ENCODE results near the gene SLC35D1. TPM values are rescaled to one million over a fixed set of nuclear protein-coding genes. Genes with fewer than 3 reads are reported as not detected.

The SLC35D1 gene
- total and polyA plus RNA-seq, 2 of the 8 experiments (the other 6 are each of a cell fraction or from before 2014, with no cell fraction given) = 1.2 to 2.7 TPM

GRCh38 chr1:67100833-67101232 lies 46.9 kb upstream of the SLC35D1 start (continued):
- no peak for TF ChIP-seq KDM4A (IDR thresholded peaks at IDR 0.05; ENCODE audit: low read depth, low read length, severe bottlenecking)
